ENCODE measurements around the gene BMX. TPM values are rescaled to one million over a fixed set of nuclear protein-coding genes. Genes with fewer than 3 reads are reported as not detected.

Gene BMX
- total RNA-seq, 1 donor, result 0.10 TPM

GRCh38 chrX:15576019-15576418 is 75.4 kb downstream of the BMX start:
- Histone ChIP-seq H3K4me3 (ENCODE audit: low read length) (no peak overlapping the region), H3K4me1 (ENCODE audit: insufficient read depth, low read length) (no peaks in the 10 kb centered on the region), H3K27me3 (ENCODE audit: insufficient read depth, low read length) (no peaks in the 10 kb centered on the region), H3K9me3 (ENCODE audit: low read depth, low read length) (no peaks in the 10 kb centered on the region)

GRCh38 chrX:15579778-15580747 is 79.5 kb downstream of the BMX start:
- H3K4me1 ChIP-seq (ENCODE audit: insufficient read depth, low read length), result no peaks in the 10 kb centered on the region

DNA sequence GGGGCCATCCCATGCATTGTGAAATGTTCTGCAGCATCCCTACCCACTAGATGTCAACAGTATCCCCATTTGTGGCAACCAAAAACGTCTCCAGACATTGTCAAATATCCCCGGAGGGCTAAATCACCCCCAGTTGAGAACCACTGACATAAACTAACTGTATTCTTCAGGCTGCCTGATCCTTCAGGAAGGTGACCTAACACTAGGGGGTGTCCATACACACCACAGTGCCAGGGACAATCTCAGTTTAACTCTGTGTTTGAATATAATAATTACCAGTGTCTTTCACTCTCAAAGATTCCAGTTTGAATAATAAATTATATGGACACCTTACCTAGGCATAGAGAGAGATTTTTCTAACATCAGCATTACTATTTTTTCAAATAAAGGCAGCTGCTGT is 93.8 kb downstream of the BMX start:
- Histone ChIP-seq H3K4me1 (ENCODE audit: insufficient read depth, low read length) (no peaks in the 10 kb centered on the region), H3K9me3 (ENCODE audit: low read depth, low read length) (no peaks in the 10 kb centered on the region), H3K4me3 (ENCODE audit: low read length) (no peak overlapping the region), H3K27me3 (ENCODE audit: insufficient read depth, low read length) (no peaks in the 10 kb centered on the region)

More at GRCh38 chrX:15579778-15580747, 79.5 kb downstream of the BMX start:
- H3K9me3 ChIP-seq (ENCODE audit: low read depth, low read length), result no peaks in the 10 kb centered on the region
- H3K27me3 ChIP-seq (ENCODE audit: insufficient read depth, low read length), result no peaks in the 10 kb centered on the region
- H3K4me3 ChIP-seq (ENCODE audit: low read length), result no peak overlapping the region

DNA sequence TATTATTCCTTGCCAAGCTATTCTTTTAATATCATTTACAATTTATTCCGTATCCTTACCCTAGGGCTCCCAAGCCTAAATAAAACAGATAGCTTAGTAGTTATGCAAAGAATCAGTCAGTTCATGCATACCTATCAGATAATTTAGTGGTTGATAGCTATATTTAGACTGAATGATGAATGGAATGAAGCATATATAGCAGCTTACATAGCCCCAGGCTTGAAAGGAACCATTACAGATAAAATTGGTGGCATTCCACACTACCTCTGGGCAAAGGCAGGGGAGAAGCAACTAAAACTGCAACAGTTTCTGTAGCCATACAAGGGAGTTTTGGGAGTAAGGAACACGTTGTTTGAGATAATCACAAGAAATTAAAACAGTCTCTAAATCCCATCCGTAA is 97.4 kb downstream of the BMX start:
- no peaks in the 10 kb centered on the region for H3K4me1 ChIP-seq (ENCODE audit: insufficient read depth, low read length)
- H3K4me3 ChIP-seq (ENCODE audit: low read length), result no peak overlapping the region
- no peaks in the 10 kb centered on the region for H3K9me3 ChIP-seq (ENCODE audit: low read depth, low read length)
- no peaks in the 10 kb centered on the region for H3K27me3 ChIP-seq (ENCODE audit: insufficient read depth, low read length)

DNA sequence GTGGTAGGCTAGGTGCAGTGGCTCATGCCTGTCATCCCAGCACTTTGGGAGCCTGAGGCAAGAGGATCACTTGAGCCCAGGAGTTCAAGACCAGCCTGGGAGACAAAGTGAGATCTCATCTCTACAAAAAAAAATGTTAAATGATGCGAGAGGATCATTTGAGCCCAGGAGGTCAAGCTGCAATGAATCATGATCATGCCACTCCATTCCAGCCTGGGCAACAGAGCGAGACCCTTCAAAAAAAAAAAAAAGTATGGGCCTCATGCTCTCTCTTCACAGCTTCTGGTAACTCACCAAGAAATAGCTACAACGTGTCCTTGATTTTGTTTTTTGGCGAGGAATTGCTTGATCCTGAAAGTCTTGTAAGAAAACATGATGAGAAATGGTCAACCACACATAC is 98.9 kb downstream of the BMX start:
- Histone ChIP-seq H3K4me3 (ENCODE audit: low read length) (no peak overlapping the region), H3K27me3 (ENCODE audit: insufficient read depth, low read length) (no peaks in the 10 kb centered on the region), H3K9me3 (ENCODE audit: low read depth, low read length) (no peaks in the 10 kb centered on the region), H3K4me1 (ENCODE audit: insufficient read depth, low read length) (no peaks in the 10 kb centered on the region)

DNA sequence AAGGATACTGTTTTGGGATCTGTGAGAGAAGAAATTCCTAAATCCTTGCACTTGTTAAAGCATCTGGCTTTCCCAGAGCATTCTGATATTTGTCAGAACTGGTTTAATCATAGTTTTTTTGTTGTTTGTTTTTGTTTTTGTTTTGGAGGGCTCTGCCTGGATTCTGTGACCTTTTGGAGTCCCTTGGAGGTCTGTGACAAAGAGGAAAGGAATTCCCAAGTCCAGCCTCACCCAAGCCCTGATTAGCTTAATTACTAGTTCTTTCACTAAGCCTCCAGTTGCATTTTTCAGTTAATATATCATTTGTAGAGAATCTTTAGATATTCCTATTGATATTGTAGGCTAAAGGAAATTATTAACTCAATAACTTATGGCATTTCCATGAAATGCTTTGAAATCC is 99.4 kb downstream of the BMX start:
- no peaks in the 10 kb centered on the region for H3K27me3 ChIP-seq (ENCODE audit: insufficient read depth, low read length)
- H3K4me3 ChIP-seq (ENCODE audit: low read length), result no peak overlapping the region
- H3K4me1 ChIP-seq (ENCODE audit: insufficient read depth, low read length), result no peaks in the 10 kb centered on the region
- H3K9me3 ChIP-seq (ENCODE audit: low read depth, low read length), result no peaks in the 10 kb centered on the region

DNA sequence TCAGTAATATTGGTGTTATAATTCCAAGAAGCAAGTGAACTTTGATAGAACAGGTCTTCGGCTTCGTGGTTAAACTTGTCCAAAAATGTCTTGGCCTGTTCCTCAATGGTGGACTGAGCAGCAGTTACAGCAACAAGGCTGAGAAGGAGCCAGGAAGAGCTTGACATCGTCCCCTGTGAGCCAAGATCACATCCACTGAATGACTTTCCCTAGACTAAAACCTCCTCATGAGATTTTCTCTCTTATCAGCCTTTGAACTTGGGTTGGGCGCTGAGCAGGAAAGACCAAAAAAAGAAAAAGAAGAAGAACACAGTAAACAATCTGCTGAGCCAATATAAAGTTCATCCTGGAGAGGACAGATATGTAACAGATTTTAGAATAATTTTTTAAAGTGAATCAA is 100.1 kb downstream of the BMX start, which contains the start of gene ACE2:
TSS of gene ACE2 (minus strand) at position 216 of the 400 bp plus-strand sequence. CDS start at position 167, 49 bp downstream.
- no peak within 1 kb of the TSS for H3K4me3 ChIP-seq (ENCODE audit: low read length)
- no peaks in the 10 kb centered on the region for H3K27me3 ChIP-seq (ENCODE audit: insufficient read depth, low read length)
- no peaks in the 10 kb centered on the region for H3K4me1 ChIP-seq (ENCODE audit: insufficient read depth, low read length)
- no peaks in the 10 kb centered on the region for H3K9me3 ChIP-seq (ENCODE audit: low read depth, low read length)

GRCh38 chrX:15601932-15602331 is 101.3 kb downstream of the BMX start:
- no peaks in the 10 kb centered on the region for H3K4me1 ChIP-seq (ENCODE audit: insufficient read depth, low read length)
- no peaks in the 10 kb centered on the region for H3K27me3 ChIP-seq (ENCODE audit: insufficient read depth, low read length)
- H3K4me3 ChIP-seq (ENCODE audit: low read length), result no peak overlapping the region
- H3K9me3 ChIP-seq (ENCODE audit: low read depth, low read length), result no peaks in the 10 kb centered on the region

GRCh38 chrX:15602761-15603160 is 102.2 kb downstream of the BMX start:
- Histone ChIP-seq H3K9me3 (ENCODE audit: low read depth, low read length) (no peaks in the 10 kb centered on the region), H3K27me3 (ENCODE audit: insufficient read depth, low read length) (no peaks in the 10 kb centered on the region), H3K4me1 (ENCODE audit: insufficient read depth, low read length) (no peaks in the 10 kb centered on the region), H3K4me3 (ENCODE audit: low read length) (no peak overlapping the region)

- Histone ChIP-seq H3K9me3 (ENCODE audit: low read depth, low read length) (no peaks in the 10 kb centered on the region), H3K27me3 (ENCODE audit: insufficient read depth, low read length) (no peaks in the 10 kb centered on the region), H3K4me3 (ENCODE audit: low read length) (no peak overlapping the region), H3K4me1 (ENCODE audit: insufficient read depth, low read length) (no peaks in the 10 kb centered on the region)
These were observed 104.6 kb downstream of the BMX start for GRCh38 chrX:15605226-15605625.

Other genes with a start within 250 kb of the BMX start
- gene ASB9, start 230.7 kb upstream of the BMX start, total RNA-seq, result 1.3 TPM
- gene ASB11, start 185.2 kb upstream of the BMX start, total RNA-seq, result not detected
- 111 TPM for gene PIGA, start 165.3 kb upstream of the BMX start, total RNA-seq
- gene VEGFD, start 116.4 kb upstream of the BMX start, total RNA-seq, result not detected
- gene PIR, start 7.5 kb upstream of the BMX start, total RNA-seq, result not detected
- not detected for gene ACE2, start 100.2 kb downstream of the BMX start, total RNA-seq
- gene CLTRN, start 164.0 kb downstream of the BMX start, total RNA-seq, result 0.31 TPM
- 62.2 TPM for gene CA5B, start 237.5 kb downstream of the BMX start, total RNA-seq